IgD-negative memory B cell (primary cell): ENCODE data around the gene LHX5. TPM values are rescaled to one million over a fixed set of nuclear protein-coding genes. Genes with fewer than 3 reads are reported as not detected.

Experiments
- H3K27ac Mint-ChIP-seq, 3 donors: one replicate each; pipeline ENCODE4 v1.8.0; 2020 to 2022; ENCODE audit warnings: mild to moderate bottlenecking in 3 of 3, mixed read lengths in 3 of 3, moderate library complexity in 1 of 3
- H3K27me3 Mint-ChIP-seq: one replicate; pipeline ENCODE4 v1.8.0; 2021; ENCODE audit warnings: mixed read lengths
- H3K36me3 Mint-ChIP-seq: one replicate; pipeline ENCODE4 v1.8.0; 2020; ENCODE audit warnings: mild to moderate bottlenecking, mixed read lengths
- H3K4me1 Mint-ChIP-seq, 3 donors: one replicate each; pipeline ENCODE4 v1.8.0; 2020 to 2022; ENCODE audit warnings: mixed read lengths in 3 of 3, mild to moderate bottlenecking in 1 of 3
- H3K4me3 Mint-ChIP-seq, 4 donors: one replicate each; pipeline ENCODE4 v1.8.0; 2020 to 2022; ENCODE audit warnings: mild to moderate bottlenecking in 4 of 4, mixed read lengths in 4 of 4, moderate library complexity in 3 of 4
- H3K9me3 Mint-ChIP-seq, 3 donors: one replicate each; pipeline ENCODE4 v1.8.0; 2020 to 2021; ENCODE audit warnings: mixed read lengths in 3 of 3, mild to moderate bottlenecking in 1 of 3
- polyA plus RNA-seq: library from polyadenylated mRNA; unstranded; fragments of 300-500 nt; fragmentation: Illumina TruSeq; gene quantifications from one replicate; pipeline ENCODE4 v1.2.3, GENCODE V29; 2021

LHX5 gene
- polyA plus RNA-seq, 1 donor from 2014 or later, result not detected

DNA sequence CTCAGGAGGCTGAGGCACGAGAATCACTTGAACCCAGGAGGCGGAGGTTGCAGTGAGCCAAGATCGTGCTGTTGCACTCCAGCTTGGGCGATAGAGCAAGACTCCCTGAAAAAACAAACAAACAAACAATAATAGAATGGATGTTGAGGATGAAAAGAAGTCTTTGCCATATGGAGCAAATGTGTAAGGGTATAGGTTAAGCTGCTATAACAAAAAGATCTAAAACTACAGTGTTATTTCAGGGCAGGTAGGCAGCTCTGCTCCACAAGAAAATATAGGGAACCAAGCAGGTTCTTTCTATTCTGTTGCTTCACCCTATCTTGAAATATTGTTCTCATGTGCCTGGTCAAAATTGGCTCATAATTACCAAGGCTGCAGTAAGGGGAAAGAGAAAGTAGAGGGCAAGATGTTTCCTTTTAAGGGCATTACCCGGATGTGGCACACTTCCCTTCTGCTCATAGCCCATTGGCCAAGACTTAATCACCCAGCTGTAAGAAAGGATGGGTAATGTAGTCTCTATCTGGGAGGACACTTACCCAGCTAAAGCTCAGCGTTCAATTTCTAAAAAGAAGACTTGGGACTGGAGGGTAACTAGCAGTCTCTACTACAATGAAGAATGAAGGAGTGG, 26.0 kb downstream of the LHX5 start:
- Mint-ChIP-seq H3K27ac (peak overlapping the region in 1 of 3 donors; percentile 24), H3K4me3 (peak overlapping the region in 1 of 4 donors; percentile 2), H3K27me3 (peaks cover 22% of the 10 kb centered on the region), H3K4me1 (no peaks in the 10 kb centered on the region), H3K36me3 (no peaks in the 10 kb centered on the region), H3K9me3 (peaks cover 0 to 7% (median 0%) of the 10 kb centered on the region in 3 donors)

DNA sequence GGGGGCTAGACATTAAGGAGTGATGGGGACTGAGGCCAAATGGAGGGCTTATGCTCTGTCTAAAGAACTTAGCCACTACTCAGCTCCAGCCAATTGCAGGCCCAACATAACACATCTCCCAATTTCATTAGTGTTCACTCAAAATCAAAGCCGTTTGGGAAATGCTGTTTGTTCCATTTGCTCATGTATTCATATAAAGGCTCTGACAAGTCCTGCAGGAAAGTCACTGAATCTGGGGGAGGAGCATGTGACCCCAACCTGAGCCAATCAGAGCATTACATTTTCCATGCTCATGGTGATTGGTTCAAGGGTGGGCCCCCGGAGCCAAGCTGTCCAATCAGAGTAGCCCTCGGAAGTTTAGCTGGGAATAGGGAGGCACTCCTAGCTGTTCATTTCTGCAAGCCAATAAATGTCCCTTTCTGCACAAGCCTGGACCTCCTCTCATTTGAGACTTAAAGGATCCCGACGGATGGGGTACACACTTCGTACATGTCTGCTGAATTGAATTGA, 28.6 kb downstream of the LHX5 start:
- H3K27me3 Mint-ChIP-seq, result peaks cover 26% of the 10 kb centered on the region
- no peaks in the 10 kb centered on the region for H3K36me3 Mint-ChIP-seq

DNA sequence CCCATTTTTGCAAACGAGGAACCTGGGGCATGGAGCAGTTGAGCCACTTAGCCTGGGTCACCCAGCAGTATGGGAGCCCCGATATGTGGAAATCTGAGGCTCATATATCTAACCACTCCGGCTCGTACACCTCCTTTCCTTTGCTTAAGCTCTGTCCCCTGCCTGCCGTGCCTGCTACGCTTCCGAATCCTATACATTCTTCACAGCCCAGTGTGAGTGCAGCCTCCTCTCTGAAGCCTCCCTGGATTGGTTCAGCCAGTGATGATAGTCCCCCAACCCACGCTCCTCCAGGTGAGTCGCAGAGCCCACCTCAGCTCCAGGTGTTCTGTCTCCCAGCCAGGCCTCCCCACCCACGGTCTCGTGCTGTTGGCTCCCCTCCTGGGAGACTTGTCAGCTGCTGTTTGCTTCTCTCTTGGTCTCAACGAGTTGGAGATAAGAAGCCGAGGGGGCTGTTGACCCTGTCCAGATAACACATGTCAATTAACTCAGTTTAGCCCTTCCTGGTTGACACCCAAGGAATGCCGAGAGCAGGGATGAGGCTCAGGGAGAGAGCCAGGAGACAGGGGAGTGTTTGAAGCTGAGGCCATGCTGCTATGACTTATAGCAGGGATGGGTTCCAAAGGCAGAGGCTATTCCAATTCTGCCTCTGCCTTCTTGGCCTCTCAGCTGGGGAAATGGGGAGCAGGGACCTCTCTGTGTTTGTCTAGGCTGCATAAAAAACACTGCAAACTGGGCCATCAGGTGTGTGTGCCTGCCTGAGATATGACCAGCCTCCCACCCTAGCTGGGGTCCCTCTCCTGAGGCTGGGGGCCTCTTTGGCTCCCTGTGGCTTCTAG, 30.5 kb downstream of the LHX5 start:
- no peaks in the 10 kb centered on the region for H3K36me3 Mint-ChIP-seq
- H3K27ac Mint-ChIP-seq, result no peak overlapping the region
- H3K27me3 Mint-ChIP-seq, result peaks cover 24% of the 10 kb centered on the region
- H3K4me1 Mint-ChIP-seq, result no peaks in the 10 kb centered on the region
- peaks cover 0 to 4% (median 0%) of the 10 kb centered on the region in 3 donors for H3K9me3 Mint-ChIP-seq
- no peak overlapping the region for H3K4me3 Mint-ChIP-seq

More for the DNA sequence above, 28.6 kb downstream of the LHX5 start:
- Mint-ChIP-seq H3K27ac (no peak overlapping the region), H3K4me1 (no peaks in the 10 kb centered on the region), H3K9me3 (peaks cover 0 to 7% (median 0%) of the 10 kb centered on the region in 3 donors), H3K4me3 (no peak overlapping the region)

DNA sequence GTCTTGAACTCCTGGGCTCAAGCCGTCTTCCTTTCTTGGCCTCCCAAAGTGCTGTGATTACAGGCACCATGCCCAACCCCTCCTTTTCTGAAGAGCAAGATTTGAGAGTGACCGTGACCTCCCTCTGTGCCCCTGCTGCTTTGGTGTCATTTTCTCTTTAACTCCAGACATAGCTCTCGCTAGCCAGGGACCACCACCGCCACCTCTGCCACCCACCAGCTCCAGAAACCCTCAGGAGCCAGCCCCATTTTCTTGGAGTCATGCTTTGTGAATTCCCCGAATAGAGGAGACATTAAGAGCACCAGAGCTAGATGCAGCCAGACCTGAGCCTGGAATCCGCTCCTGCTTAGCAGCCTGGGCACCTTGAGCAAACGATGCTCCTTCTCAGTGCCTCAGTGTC, 31.3 kb downstream of the LHX5 start:
- H3K27me3 Mint-ChIP-seq, result peaks cover 25% of the 10 kb centered on the region
- H3K4me3 Mint-ChIP-seq, result no peak overlapping the region
- no peaks in the 10 kb centered on the region for H3K4me1 Mint-ChIP-seq
- H3K9me3 Mint-ChIP-seq, result no peaks in the 10 kb centered on the region
- no peaks in the 10 kb centered on the region for H3K36me3 Mint-ChIP-seq
- H3K27ac Mint-ChIP-seq, result no peak overlapping the region

- H3K9me3 Mint-ChIP-seq, result no peaks in the 10 kb centered on the region
- H3K4me3 Mint-ChIP-seq, result no peak overlapping the region
- H3K36me3 Mint-ChIP-seq, result no peaks in the 10 kb centered on the region
- H3K27ac Mint-ChIP-seq, result no peak overlapping the region
- H3K4me1 Mint-ChIP-seq, result no peaks in the 10 kb centered on the region
- H3K27me3 Mint-ChIP-seq, result peaks cover 21% of the 10 kb centered on the region
Measured at GRCh38 chr12:113439606-113440030, 32.1 kb downstream of the LHX5 start.

DNA sequence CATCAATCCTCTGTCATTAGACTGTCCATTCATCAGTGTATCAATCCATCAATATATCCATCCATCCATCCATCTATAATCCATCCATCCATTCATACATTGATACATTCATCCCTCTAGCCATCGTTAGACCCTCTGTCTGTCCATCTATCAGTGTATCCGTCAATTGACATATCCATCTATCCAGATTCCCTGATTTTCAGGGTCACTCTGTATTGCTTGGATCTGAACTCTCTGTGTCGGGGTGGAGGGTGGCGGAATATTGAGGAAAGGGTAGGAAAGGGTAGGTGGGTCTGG, 32.4 kb downstream of the LHX5 start:
- H3K36me3 Mint-ChIP-seq, result no peaks in the 10 kb centered on the region
- H3K4me1 Mint-ChIP-seq, result no peaks in the 10 kb centered on the region
- no peaks in the 10 kb centered on the region for H3K9me3 Mint-ChIP-seq
- peaks cover 21% of the 10 kb centered on the region for H3K27me3 Mint-ChIP-seq
- H3K27ac Mint-ChIP-seq, result no peak overlapping the region
- H3K4me3 Mint-ChIP-seq, result no peak overlapping the region

DNA sequence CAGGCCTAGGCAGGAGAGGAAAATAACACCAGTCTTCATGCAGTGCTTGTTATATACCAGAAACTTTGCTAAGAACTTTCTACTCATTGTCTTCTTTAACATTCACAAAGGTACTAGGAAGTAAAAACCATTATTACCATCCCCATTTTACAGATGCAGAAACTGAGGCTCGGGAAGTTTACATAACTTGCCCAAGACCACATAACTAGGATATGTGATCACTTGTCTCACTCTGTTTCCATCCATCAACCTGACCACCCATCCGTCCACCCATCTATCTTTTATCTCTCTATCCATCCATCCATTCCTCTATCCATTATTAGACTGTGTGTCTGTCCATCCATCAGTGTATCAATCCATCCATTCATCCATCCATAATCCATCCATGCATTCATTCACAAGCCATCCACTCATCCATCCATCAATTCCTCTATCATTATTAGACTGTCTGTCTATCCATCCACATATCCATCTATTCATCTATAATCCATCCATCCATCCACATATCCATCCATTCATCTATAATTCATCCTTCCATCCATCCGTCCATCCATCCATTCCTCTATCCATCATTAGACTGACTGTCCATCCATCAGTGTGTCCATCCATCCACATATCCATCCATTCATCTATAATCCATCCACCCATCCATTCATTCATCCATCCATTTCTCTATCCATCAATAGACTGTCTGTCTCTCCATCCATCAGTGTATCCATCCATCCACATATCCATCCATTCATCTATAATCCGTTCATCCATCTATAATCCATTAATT, 33.0 kb downstream of the LHX5 start:
- H3K4me3 Mint-ChIP-seq, result no peak overlapping the region
- no peaks in the 10 kb centered on the region for H3K4me1 Mint-ChIP-seq
- H3K27ac Mint-ChIP-seq, result no peak overlapping the region
- H3K36me3 Mint-ChIP-seq, result no peaks in the 10 kb centered on the region
- H3K27me3 Mint-ChIP-seq, result peaks cover 21% of the 10 kb centered on the region
- no peaks in the 10 kb centered on the region for H3K9me3 Mint-ChIP-seq

- Mint-ChIP-seq H3K4me3 (no peak overlapping the region), H3K4me1 (no peaks in the 10 kb centered on the region), H3K9me3 (no peaks in the 10 kb centered on the region), H3K27me3 (peaks cover 21% of the 10 kb centered on the region), H3K36me3 (no peaks in the 10 kb centered on the region), H3K27ac (no peak overlapping the region)
Measured at GRCh38 chr12:113437729-113438100, 34.0 kb downstream of the LHX5 start.

DNA sequence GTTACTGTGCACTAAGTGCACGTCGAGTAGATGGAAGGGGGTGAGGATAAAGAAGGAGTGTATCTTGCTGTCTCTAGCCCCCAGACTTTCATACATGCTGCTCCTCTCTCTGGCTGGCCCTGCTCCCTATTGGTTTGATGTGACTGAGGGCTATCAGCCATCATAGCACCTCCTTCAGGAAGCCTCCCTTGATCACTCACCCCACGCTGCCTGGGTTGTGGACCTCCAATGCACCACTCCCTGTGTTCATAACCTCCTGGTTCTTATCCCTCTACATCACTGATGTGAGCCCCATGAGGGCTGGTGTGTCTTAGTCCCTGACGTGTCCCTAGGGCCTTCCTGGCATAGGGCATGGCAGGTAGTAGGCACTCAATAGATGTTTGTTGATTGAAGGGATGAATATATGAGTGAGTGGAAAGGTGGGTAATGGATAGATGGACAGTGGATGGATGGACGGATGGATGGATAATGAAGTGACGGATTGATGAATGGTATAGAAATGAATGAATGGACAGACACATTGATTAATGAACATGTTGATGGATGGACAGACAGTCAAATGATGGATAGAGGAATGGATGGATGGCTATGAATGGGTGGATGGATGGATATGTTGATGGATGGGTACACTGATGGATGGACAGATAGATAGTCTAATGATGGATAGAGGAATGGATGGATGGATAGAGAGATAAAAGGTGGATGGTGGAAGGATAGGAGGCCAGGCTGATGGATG, 34.5 kb downstream of the LHX5 start:
- H3K27me3 Mint-ChIP-seq, result peaks cover 22% of the 10 kb centered on the region
- no peaks in the 10 kb centered on the region for H3K4me1 Mint-ChIP-seq
- no peaks in the 10 kb centered on the region for H3K36me3 Mint-ChIP-seq
- H3K9me3 Mint-ChIP-seq, result peaks cover 0 to under 1% (median 0%) of the 10 kb centered on the region in 3 donors
- no peak overlapping the region for H3K4me3 Mint-ChIP-seq
- no peak overlapping the region for H3K27ac Mint-ChIP-seq

DNA sequence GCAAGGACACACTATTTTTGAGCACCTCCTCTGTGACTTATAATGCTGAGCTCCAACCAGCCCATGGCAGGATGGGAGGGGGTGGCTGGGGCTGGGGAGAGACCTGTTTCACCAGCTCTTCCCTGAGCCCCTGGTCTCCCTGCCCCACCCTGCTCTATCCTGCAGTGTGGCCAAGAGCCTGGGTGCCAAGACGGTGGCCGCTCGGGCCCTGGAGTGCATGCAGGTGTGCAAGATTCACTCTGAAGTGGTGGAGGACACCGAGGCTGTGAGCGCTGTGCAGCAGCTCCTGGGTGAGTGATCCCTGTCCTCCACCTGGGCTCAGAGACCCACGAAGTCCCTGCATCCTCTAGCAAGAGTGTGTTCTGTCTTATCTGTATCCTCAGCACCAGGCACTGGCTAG, 35.1 kb downstream of the LHX5 start:
- peaks cover 0 to 2% (median 0%) of the 10 kb centered on the region in 3 donors for H3K9me3 Mint-ChIP-seq
- peaks cover 19% of the 10 kb centered on the region for H3K27me3 Mint-ChIP-seq
- H3K27ac Mint-ChIP-seq, result no peak overlapping the region
- no peaks in the 10 kb centered on the region for H3K36me3 Mint-ChIP-seq
- no peak overlapping the region for H3K4me3 Mint-ChIP-seq
- H3K4me1 Mint-ChIP-seq, result no peaks in the 10 kb centered on the region

- no peaks in the 10 kb centered on the region for H3K36me3 Mint-ChIP-seq
- H3K27ac Mint-ChIP-seq, result no peak overlapping the region
- H3K4me1 Mint-ChIP-seq, result no peaks in the 10 kb centered on the region
- peaks cover 22% of the 10 kb centered on the region for H3K27me3 Mint-ChIP-seq
- no peak overlapping the region for H3K4me3 Mint-ChIP-seq
- H3K9me3 Mint-ChIP-seq, result peaks cover 1 to 2% (median 1%) of the 10 kb centered on the region in 3 donors
Measured at GRCh38 chr12:113435367-113435766, 36.3 kb downstream of the LHX5 start.

DNA sequence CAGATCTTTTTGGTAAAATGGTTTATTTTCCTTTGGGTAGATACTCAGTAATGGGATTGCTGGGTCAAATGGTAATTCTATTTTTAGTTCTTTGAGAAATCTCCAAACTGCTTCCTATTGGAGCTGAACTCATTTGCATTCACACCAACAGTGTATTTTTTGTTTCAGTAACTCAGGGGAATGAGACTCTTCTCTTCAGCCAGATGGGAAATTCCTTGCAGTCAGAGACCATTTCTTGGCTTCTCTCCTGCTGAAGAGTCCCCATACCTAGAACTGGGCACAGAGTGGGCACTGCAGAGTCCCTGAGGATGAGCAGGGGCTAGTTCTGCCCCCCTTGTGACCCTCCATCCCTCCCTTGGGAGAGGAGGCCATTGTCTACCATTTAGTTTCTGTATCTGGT, 38.7 kb downstream of the LHX5 start:
- Mint-ChIP-seq H3K9me3 (peaks cover 2 to 7% (median 6%) of the 10 kb centered on the region in 3 donors), H3K27ac (no peak overlapping the region), H3K4me3 (no peak overlapping the region), H3K27me3 (peaks cover 23% of the 10 kb centered on the region), H3K4me1 (no peaks in the 10 kb centered on the region), H3K36me3 (no peaks in the 10 kb centered on the region)

DNA sequence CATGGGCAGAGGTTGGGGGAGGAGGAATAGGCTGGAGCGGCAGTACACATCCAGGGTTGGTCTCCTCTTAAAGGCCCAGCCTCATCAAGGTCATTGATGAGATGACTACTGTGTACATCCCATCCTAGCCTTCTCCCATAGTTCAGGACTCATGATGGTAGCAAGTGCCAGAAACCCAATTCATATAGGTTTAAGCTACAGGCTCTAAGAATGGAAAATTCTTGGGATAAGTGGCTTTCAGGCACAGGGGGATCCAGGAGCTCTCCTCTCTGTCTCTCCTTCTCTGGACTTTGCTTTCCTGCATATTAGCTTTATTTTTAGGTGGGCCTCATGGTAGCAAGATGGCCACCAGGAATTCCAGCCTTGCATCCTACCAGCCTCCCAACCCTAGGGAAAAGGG, 43.2 kb downstream of the LHX5 start:
- no peak overlapping the region for H3K27ac Mint-ChIP-seq

GRCh38 chr12:113427882-113428281, 43.8 kb downstream of the LHX5 start:
- H3K36me3 Mint-ChIP-seq, result no peaks in the 10 kb centered on the region
- H3K27ac Mint-ChIP-seq, result no peak overlapping the region
- H3K4me1 Mint-ChIP-seq, result peaks cover 0 to 7% (median 3%) of the 10 kb centered on the region in 3 donors
- no peak overlapping the region for H3K4me3 Mint-ChIP-seq
- peaks cover 2 to 7% (median 6%) of the 10 kb centered on the region in 3 donors for H3K9me3 Mint-ChIP-seq
- peaks cover 37% of the 10 kb centered on the region for H3K27me3 Mint-ChIP-seq

More for the DNA sequence above, 43.2 kb downstream of the LHX5 start:
- Mint-ChIP-seq H3K9me3 (peaks cover 2 to 7% (median 6%) of the 10 kb centered on the region in 3 donors), H3K4me1 (peaks cover 0 to 7% (median 2%) of the 10 kb centered on the region in 3 donors), H3K4me3 (no peak overlapping the region), H3K27me3 (peaks cover 42% of the 10 kb centered on the region), H3K36me3 (no peaks in the 10 kb centered on the region)
